Natural killer cell (primary cell): Measurements from ENCODE around the gene CTPS2. TPM values are rescaled to one million over a fixed set of nuclear protein-coding genes. Genes with fewer than 3 reads are reported as not detected.
"Not testable (repeated sequence)": the region's sequence is repeated elsewhere in the genome, so short reads cannot be mapped to it uniquely, and the experiment has no call there.

Source experiments
- ATAC-seq, 3 donors: fragments of 150-1000 bp in 2 of 3; fragments of 200-7000 bp in 1 of 3; cut with Tn5 transposase; 1 replicate in 1 of 3; 2 replicates in 2 of 3; pipeline ENCODE4 v1.10.0; 2021; ENCODE audit warnings: mild to moderate bottlenecking in 2 of 3, moderate library complexity in 2 of 3
- DNase-seq, 2 donors: peaks; one replicate each; pipeline versions ENCODE4 v3.0.0 to v3.0.0-alpha.2; 2013 to 2021; ENCODE audit warnings: mixed read lengths in 1 of 2
- H3K27ac ChIP-seq: one replicate; pipeline ENCODE4 v1.5.1; 2013; ENCODE audit warnings: mild to moderate bottlenecking, low read length
- H3K27me3 ChIP-seq: one replicate; pipeline ENCODE4 v1.6.1; 2013; ENCODE audit warnings: low read length; ENCODE audit not compliant: control insufficient read depth, insufficient read depth
- H3K36me3 ChIP-seq: one replicate; pipeline ENCODE4 v1.6.1; 2013; ENCODE audit warnings: low read length; ENCODE audit not compliant: control insufficient read depth, insufficient read depth
- H3K4me1 ChIP-seq: one replicate; pipeline ENCODE4 v1.6.1; 2013; ENCODE audit warnings: low read length; ENCODE audit not compliant: control insufficient read depth, insufficient read depth
- H3K4me3 ChIP-seq: one replicate; pipeline ENCODE4 v1.5.1; 2013; ENCODE audit warnings: low read length
- H3K9me3 ChIP-seq: one replicate; pipeline ENCODE4 v1.6.1; 2013; ENCODE audit warnings: low read length; ENCODE audit not compliant: control insufficient read depth, insufficient read depth
- H3K27ac Mint-ChIP-seq, 2 donors: one replicate each; pipeline ENCODE4 v1.8.0; 2022; ENCODE audit warnings: mild to moderate bottlenecking in 2 of 2, mixed read lengths in 2 of 2, moderate library complexity in 1 of 2
- H3K27me3 Mint-ChIP-seq, 2 donors: one replicate each; pipeline ENCODE4 v1.8.0; 2022; ENCODE audit warnings: low read depth in 2 of 2, mixed read lengths in 2 of 2
- H3K36me3 Mint-ChIP-seq: one replicate; pipeline ENCODE4 v1.8.0; 2022; ENCODE audit warnings: mixed read lengths
- H3K4me1 Mint-ChIP-seq, 2 donors: one replicate each; pipeline ENCODE4 v1.8.0; 2022; ENCODE audit warnings: mixed read lengths in 2 of 2
- H3K4me3 Mint-ChIP-seq: one replicate; pipeline ENCODE4 v1.8.0; 2022; ENCODE audit warnings: mild to moderate bottlenecking, moderate library complexity, mixed read lengths
- H3K9me3 Mint-ChIP-seq, 2 donors: one replicate each; pipeline ENCODE4 v1.8.0; 2022; ENCODE audit warnings: mixed read lengths in 2 of 2
- WGBS: methylation state at CpG from one replicate; pipeline ENCODE4 v1.1.7; 2013; ENCODE audit warnings: missing lambda C conversion rate; ENCODE audit not compliant: insufficient coverage; 5-methylcytosine and 5-hydroxymethylcytosine counted together
- intact Hi-C: fragments of 100-400 bp; cut with micrococcal nuclease; formaldehyde crosslinking; loops from one replicate; pipeline ENCODE4 v1.14.2; 2022
- total RNA-seq, 4 donors: library from RNA; stranded (reverse); fragments of 120-200 nt in 1 of 4; gene quantifications; one replicate each; pipeline versions ENCODE4 v1.2.3 to v1.2.4, GENCODE V29; 2013 to 2022
- TF ChIP-seq, protein P1 (sequence below): fragments of 200-600 bp; IDR thresholded peaks from one replicate; pipeline ENCODE4 v1.8.0; 2022; ENCODE audit warnings: antibody characterized with exemption

Gene CTPS2
- total RNA-seq, 3 donors from 2014 or later (not counting 1 experiment from before 2014, with no cell fraction given) = 3.6 to 6.0 (median 5.2) TPM

DNA sequence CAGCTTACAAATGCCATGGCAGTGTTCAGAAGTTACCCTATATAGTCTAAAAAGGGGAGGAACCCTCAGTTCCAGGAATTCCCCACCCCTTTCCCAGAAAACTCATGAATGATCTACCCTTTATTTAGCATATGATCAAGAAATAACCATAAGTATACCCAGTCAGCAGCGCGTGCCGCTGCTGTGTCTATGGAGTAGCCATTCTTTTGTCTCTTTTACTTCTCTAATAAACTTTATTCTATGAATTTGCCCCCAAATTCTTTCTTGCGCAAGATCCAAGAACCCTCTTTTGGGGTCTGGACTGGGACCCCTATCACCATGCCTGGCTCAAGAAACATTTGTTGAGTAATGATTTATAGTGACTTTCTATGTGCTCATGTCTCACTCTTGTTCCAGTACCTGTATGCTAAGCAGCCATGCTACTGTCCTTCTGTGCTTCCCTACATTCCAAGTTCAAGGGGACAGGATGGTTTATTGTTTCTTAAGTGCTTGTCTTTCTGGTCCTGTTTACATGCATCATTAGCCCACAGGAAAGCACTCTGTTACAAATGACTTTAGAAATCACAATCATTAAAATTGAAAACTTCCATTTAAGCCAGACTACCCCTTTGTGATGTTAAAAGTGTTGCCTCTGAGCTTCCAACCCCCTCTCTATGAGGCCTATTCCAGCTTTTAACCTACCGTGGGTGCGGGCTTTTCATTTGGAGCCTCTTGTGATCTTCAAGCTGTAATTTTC is 125.9 kb downstream of the CTPS2 start:
- TF ChIP-seq, protein P1, sequence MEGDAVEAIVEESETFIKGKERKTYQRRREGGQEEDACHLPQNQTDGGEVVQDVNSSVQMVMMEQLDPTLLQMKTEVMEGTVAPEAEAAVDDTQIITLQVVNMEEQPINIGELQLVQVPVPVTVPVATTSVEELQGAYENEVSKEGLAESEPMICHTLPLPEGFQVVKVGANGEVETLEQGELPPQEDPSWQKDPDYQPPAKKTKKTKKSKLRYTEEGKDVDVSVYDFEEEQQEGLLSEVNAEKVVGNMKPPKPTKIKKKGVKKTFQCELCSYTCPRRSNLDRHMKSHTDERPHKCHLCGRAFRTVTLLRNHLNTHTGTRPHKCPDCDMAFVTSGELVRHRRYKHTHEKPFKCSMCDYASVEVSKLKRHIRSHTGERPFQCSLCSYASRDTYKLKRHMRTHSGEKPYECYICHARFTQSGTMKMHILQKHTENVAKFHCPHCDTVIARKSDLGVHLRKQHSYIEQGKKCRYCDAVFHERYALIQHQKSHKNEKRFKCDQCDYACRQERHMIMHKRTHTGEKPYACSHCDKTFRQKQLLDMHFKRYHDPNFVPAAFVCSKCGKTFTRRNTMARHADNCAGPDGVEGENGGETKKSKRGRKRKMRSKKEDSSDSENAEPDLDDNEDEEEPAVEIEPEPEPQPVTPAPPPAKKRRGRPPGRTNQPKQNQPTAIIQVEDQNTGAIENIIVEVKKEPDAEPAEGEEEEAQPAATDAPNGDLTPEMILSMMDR = no peak
- no peaks in the 10 kb centered on the region for H3K36me3 Mint-ChIP-seq
- no peaks in the 10 kb centered on the region for H3K9me3 ChIP-seq
- WGBS = 100% methylated on average over 4 of the region's 6 CpGs
- H3K27me3 Mint-ChIP-seq = no peaks in the 10 kb centered on the region
- H3K4me3 Mint-ChIP-seq = no peak overlapping the region
- DNase-seq (no peak), ATAC-seq (no peak)
- H3K27ac ChIP-seq = no peak overlapping the region
- H3K27ac Mint-ChIP-seq = no peak overlapping the region
- intact Hi-C loops = no loop called here
- H3K27me3 ChIP-seq = no peaks in the 10 kb centered on the region
- no peaks in the 10 kb centered on the region for H3K36me3 ChIP-seq
- H3K4me3 ChIP-seq = no peak overlapping the region
- H3K4me1 Mint-ChIP-seq = no peaks in the 10 kb centered on the region
- H3K9me3 Mint-ChIP-seq = no peaks in the 10 kb centered on the region
- no peaks in the 10 kb centered on the region for H3K4me1 ChIP-seq

DNA sequence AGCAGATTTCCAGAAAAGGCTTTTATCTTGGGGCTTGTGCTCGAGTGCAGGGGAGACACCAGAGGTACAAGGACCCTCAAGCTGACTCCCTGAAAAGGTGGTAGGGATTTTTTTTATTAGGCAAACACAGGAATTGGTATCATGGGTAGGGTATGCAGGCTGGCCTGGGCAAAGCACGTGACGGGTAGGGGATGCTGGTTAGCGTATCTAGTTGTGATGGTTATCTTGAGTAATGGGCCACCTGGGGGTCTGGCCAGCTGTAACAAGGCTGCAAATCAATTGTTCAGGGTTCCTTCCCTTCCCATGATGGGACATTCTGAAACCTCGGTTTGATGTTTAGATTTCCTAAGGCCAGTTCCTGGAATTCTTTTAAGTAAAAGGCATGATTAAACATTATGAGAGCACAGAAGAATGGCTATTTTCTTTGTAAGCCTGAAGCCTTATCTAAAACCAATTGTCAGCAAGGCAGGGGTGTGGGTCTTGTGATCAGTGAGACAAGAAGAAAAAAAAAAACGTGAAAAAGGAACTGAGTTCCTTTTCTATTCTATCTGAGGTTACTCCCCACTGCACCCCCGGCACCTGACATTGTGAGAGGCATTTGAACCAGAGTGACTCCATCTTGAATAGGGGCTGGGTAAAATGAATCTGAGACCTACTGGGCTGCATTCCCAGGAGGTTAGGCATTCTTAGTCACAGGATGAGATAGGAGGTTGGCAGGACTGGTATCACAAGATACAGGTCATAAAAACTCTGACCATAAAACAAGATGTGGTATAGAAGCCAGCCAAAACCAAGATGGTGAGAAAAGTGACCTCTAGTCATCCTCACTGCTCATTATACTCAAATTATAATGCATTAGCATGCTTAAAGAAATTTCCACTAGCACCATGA is 126.7 kb downstream of the CTPS2 start:
- Histone ChIP-seq H3K9me3 (no peaks in the 10 kb centered on the region), H3K36me3 (no peaks in the 10 kb centered on the region), H3K4me1 (no peaks in the 10 kb centered on the region), H3K27me3 (no peaks in the 10 kb centered on the region), H3K27ac (no peak overlapping the region), H3K4me3 (no peak overlapping the region)
- Mint-ChIP-seq H3K4me1 (no peaks in the 10 kb centered on the region), H3K9me3 (no peaks in the 10 kb centered on the region), H3K36me3 (no peaks in the 10 kb centered on the region), H3K4me3 (no peak overlapping the region), H3K27ac (no peak overlapping the region), H3K27me3 (no peaks in the 10 kb centered on the region)
- 86% methylated on average over 6 of the region's 7 CpGs for WGBS
- TF ChIP-seq, protein P1 = no peak
- ATAC-seq = no peak
- intact Hi-C loops = no loop called here
- DNase-seq = no peak

DNA sequence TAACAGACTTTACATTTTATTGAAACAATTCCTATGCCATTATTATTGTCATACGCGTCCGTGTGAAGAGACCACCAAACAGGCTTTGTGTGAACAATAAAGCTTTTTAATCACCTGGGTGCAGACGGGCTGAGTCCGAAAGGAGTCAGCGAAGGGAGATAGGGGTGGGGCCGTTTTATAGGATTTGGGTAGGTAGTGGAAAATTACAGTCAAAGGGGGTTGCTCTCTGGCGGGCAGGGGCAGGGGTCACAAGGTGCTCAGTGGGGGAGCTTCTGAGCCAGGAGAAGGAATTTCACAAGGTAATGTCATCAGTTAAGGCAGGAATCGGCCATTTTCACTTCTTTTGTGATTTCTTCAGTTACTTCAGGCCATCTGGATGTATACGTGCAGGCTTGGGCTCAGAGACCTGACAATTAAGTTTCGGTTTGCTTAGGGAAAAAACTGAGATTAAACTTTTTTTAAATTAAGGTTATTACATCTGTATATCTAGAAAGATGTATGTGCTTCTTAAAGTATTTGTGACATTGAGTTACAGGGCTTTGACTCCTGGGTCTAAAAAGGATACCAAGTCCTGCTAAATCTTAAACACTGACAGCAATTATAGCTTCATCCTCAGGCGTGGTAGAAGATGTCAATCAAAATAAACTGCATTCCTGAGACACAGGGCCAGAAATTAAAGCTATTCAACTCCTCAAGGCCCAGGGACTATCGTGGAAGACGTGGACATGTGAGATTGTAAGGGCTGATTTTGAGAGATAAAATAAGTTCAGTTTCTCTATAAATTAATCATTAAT is 132.3 kb downstream of the CTPS2 start:
- H3K4me1 Mint-ChIP-seq, H3K27ac ChIP-seq, intact Hi-C loops, H3K36me3 ChIP-seq, H3K9me3 Mint-ChIP-seq, DNase-seq, H3K4me1 ChIP-seq, H3K4me3 Mint-ChIP-seq, H3K27me3 ChIP-seq, H3K4me3 ChIP-seq, H3K9me3 ChIP-seq, H3K27ac Mint-ChIP-seq, ATAC-seq, H3K36me3 Mint-ChIP-seq: not testable (repeated sequence)
- peaks cover 0 to 12% of the 10 kb centered on the region in 2 donors for H3K27me3 Mint-ChIP-seq
- WGBS = 71% methylated on average over 8 of the region's 14 CpGs

DNA sequence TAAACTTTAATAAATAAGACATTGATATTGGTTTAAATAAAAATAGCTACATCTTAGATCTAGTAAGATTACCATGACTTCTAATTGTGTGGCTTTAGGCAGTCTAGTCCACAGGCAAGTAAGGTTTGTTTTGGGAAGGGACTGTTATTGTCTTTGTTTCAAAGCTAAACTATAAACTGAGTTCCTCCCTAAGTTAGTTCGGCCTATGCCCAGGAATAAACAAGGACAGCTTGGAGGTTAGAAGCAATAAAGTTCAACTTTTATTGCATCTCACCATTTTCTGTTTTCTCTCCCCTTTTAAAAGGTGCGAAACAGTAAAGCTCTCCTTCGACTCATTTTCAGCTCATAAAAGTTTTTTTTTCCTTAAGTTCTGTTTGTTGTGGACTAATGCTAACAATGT is 133.0 kb downstream of the CTPS2 start:
- Mint-ChIP-seq H3K27me3 (peaks cover 0 to 12% of the 10 kb centered on the region in 2 donors), H3K27ac (no peak overlapping the region)
- no peak for ATAC-seq

More for the DNA sequence above, 133.0 kb downstream of the CTPS2 start:
- WGBS = 67% methylated on average over 1 of the region's 3 CpGs
- Mint-ChIP-seq H3K36me3 (no peaks in the 10 kb centered on the region), H3K4me3 (no peak overlapping the region), H3K9me3 (no peaks in the 10 kb centered on the region), H3K4me1 (no peaks in the 10 kb centered on the region)
- no peaks in the 10 kb centered on the region for H3K36me3 ChIP-seq
- H3K4me3 ChIP-seq = no peak overlapping the region
- TF ChIP-seq, protein P1 = no peak
- H3K9me3 ChIP-seq = no peaks in the 10 kb centered on the region
- no peaks in the 10 kb centered on the region for H3K4me1 ChIP-seq
- no peak for DNase-seq
- H3K27ac ChIP-seq = no peak overlapping the region
- intact Hi-C loops = no loop called here
- no peaks in the 10 kb centered on the region for H3K27me3 ChIP-seq
